ENCODE measurements around the gene MYLIP. TPM values are rescaled to one million over a fixed set of nuclear protein-coding genes. Genes with fewer than 3 reads are reported as not detected.

MYLIP gene
- total RNA-seq, 1 experiment from 2014 or later = 27.0 TPM

DNA sequence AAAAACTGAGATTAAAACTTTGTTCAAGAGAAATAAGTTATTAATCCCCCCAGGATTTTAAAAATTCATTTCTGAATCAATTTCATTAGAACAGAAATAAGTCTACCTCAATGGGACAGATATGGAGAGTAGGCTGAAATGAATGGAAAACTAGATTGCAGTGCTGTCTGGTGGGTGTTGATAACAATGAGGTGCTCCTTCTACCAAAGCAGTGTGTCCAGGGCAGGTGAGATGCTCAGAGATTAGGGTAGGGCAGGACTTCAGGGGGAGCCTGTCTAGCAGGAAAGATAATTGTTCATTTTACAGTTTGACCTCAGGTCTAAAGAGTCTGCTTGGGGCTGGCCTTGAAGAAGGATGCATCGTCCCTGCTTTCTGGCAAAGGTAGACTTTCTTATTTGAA is 38.0 kb upstream of the MYLIP start:
- H3K14ac ChIP-seq (ENCODE audit: insufficient read depth, low read length) = no peak overlapping the region
- no peak overlapping the region for H4K8ac ChIP-seq (replicated peaks; ENCODE audit: insufficient read length, low read depth, low read length)
- H3K9me3 Mint-ChIP-seq = no peaks in the 10 kb centered on the region
- no peak overlapping the region for H3K56ac ChIP-seq (ENCODE audit: insufficient read length, low read depth, low read length)
- H4K5ac ChIP-seq (ENCODE audit: insufficient read length, low read depth, low read length) = no peak overlapping the region
- no peaks in the 10 kb centered on the region for H3K4me1 ChIP-seq (ENCODE audit: insufficient read depth, low read length)
- no peak overlapping the region for H3K9ac ChIP-seq (ENCODE audit: extremely low read depth, insufficient read length, low read length)
- WGBS (ENCODE audit: extremely low coverage, insufficient read length, low lambda C conversion rate) = no CpG with 5 or more reads among the region's 1 CpG
- H3K4ac ChIP-seq (ENCODE audit: low read depth, low read length) = no peak overlapping the region
- no peak overlapping the region for H2BK15ac ChIP-seq (ENCODE audit: low read depth, low read length)
- H2BK12ac ChIP-seq (ENCODE audit: insufficient read length, low read depth, low read length) = no peak overlapping the region
- no peak overlapping the region for H2AK5ac ChIP-seq (ENCODE audit: insufficient read length, low read length)
- no peaks in the 10 kb centered on the region for H3K4me1 Mint-ChIP-seq
- no peaks in the 10 kb centered on the region for H3K23me2 ChIP-seq (ENCODE audit: insufficient read length, low read depth, low read length, poor library complexity, severe bottlenecking)
- no peaks in the 10 kb centered on the region for H3K79me1 ChIP-seq (ENCODE audit: insufficient read depth, low read depth, low read length, poor library complexity, severe bottlenecking)
- H2BK120ac ChIP-seq (ENCODE audit: low read depth, low read length, poor library complexity, severe bottlenecking) = no peak overlapping the region
- H3T11ph ChIP-seq (ENCODE audit: low read length) = no peak overlapping the region
- no peak for DNase-seq
- H3K27ac ChIP-seq (ENCODE audit: insufficient read length, low read depth, low read length) = no peak overlapping the region
- no peaks in the 10 kb centered on the region for H4K20me1 ChIP-seq (ENCODE audit: control insufficient read depth, insufficient read depth, insufficient read length)
- H3K27me3 Mint-ChIP-seq (ENCODE audit: low read depth) = no peaks in the 10 kb centered on the region
- H3K23ac ChIP-seq (ENCODE audit: insufficient read length, low read depth, low read length) = no peak overlapping the region
- no peaks in the 10 kb centered on the region for H3K79me2 ChIP-seq (ENCODE audit: insufficient read depth, low read length)
- no peak overlapping the region for H2BK20ac ChIP-seq (ENCODE audit: low read depth, low read length, poor library complexity, severe bottlenecking)
- H2BK5ac ChIP-seq (ENCODE audit: insufficient read length, low read length) = no peak overlapping the region
- H3K27me3 ChIP-seq (ENCODE audit: insufficient read depth, low read length) = no peaks in the 10 kb centered on the region
- H3K4me3 Mint-ChIP-seq = no peak overlapping the region
- no peak overlapping the region for H4K91ac ChIP-seq (ENCODE audit: insufficient read length, low read depth, low read length)
- H3K27ac Mint-ChIP-seq = no peak overlapping the region
- no peaks in the 10 kb centered on the region for H3K9me3 ChIP-seq (ENCODE audit: control insufficient read depth, low read depth, low read length)
- no peaks in the 10 kb centered on the region for H3K36me3 Mint-ChIP-seq (ENCODE audit: insufficient read depth in 1 of 3, low read depth in 3 of 3)
- no peak overlapping the region for H3K18ac ChIP-seq (ENCODE audit: insufficient read length, low read depth, low read length)
- TF ChIP-seq, protein P1, sequence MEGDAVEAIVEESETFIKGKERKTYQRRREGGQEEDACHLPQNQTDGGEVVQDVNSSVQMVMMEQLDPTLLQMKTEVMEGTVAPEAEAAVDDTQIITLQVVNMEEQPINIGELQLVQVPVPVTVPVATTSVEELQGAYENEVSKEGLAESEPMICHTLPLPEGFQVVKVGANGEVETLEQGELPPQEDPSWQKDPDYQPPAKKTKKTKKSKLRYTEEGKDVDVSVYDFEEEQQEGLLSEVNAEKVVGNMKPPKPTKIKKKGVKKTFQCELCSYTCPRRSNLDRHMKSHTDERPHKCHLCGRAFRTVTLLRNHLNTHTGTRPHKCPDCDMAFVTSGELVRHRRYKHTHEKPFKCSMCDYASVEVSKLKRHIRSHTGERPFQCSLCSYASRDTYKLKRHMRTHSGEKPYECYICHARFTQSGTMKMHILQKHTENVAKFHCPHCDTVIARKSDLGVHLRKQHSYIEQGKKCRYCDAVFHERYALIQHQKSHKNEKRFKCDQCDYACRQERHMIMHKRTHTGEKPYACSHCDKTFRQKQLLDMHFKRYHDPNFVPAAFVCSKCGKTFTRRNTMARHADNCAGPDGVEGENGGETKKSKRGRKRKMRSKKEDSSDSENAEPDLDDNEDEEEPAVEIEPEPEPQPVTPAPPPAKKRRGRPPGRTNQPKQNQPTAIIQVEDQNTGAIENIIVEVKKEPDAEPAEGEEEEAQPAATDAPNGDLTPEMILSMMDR (conservative IDR thresholded peaks at IDR 0.05) = no peak
- no peak overlapping the region for H2AFZ ChIP-seq (ENCODE audit: low read length)
- H3K4me2 ChIP-seq (ENCODE audit: insufficient read depth, insufficient read length, low read length) = no peak overlapping the region
